Loucy (cell line): Measurements from ENCODE around the gene NRIP3.

Source experiments
- H2AFZ ChIP-seq: fragments of 200-600 bp; sonication (generic); 2 replicates; pipeline ENCODE4 v1.6.0; 2016; ENCODE audit warnings: antibody characterized with exemption, mild to moderate bottlenecking, low read length, moderate library complexity
- H3F3A ChIP-seq: fragments of 200-600 bp; 2 replicates; pipeline ENCODE4 v1.6.0; 2016; ENCODE audit warnings: antibody characterized with exemption, low read depth, mild to moderate bottlenecking
- H3K27me3 ChIP-seq: fragments of 200-600 bp; sonication (generic); 2 replicates; pipeline ENCODE4 v1.6.1; 2014; ENCODE audit warnings: low read length, mild to moderate bottlenecking; ENCODE audit not compliant: insufficient read depth, poor library complexity, severe bottlenecking
- H3K36me3 ChIP-seq: fragments of 200-600 bp; sonication (generic); 2 replicates; pipeline ENCODE4 v1.6.1; 2016; ENCODE audit warnings: low read length; ENCODE audit not compliant: insufficient read depth
- H3K4me1 ChIP-seq: fragments of 200-600 bp; sonication (generic); 2 replicates; pipeline ENCODE4 v1.5.1; 2014; ENCODE audit warnings: low read length, mild to moderate bottlenecking; ENCODE audit not compliant: insufficient read depth, poor library complexity, severe bottlenecking
- H3K4me2 ChIP-seq: fragments of 200-600 bp; sonication (generic); 2 replicates; pipeline ENCODE4 v1.6.0; 2014; ENCODE audit warnings: antibody characterized with exemption, low read length, low read depth, mild to moderate bottlenecking; ENCODE audit not compliant: poor library complexity, severe bottlenecking
- H3K4me3 ChIP-seq: fragments of 200-600 bp; sonication (generic); 2 replicates; pipeline ENCODE4 v1.5.1; 2014; ENCODE audit warnings: low read length, mild to moderate bottlenecking, mixed read lengths; ENCODE audit not compliant: poor library complexity, severe bottlenecking
- H3K79me2 ChIP-seq: fragments of 200-600 bp; sonication (generic); 2 replicates; pipeline ENCODE4 v1.6.1; 2014; ENCODE audit warnings: low read length; ENCODE audit not compliant: insufficient read depth
- H3K9ac ChIP-seq: fragments of 200-600 bp; sonication (generic); 2 replicates; pipeline ENCODE4 v1.6.0; 2014; ENCODE audit warnings: mild to moderate bottlenecking, low read depth, low read length, moderate library complexity; ENCODE audit not compliant: poor library complexity, severe bottlenecking
- H3K9me2 ChIP-seq: fragments of 200-600 bp; sonication (generic); replicated peaks from 2 replicates; pipeline ENCODE4 v1.6.1; 2016; ENCODE audit warnings: low read depth, low read length, mixed read lengths
- H3K9me3 ChIP-seq: fragments of 200-600 bp; sonication (generic); 2 replicates; pipeline ENCODE4 v1.6.1; 2014; ENCODE audit warnings: mild to moderate bottlenecking, antibody characterized with exemption, low read length, low read depth; ENCODE audit not compliant: insufficient read depth
- H4K20me1 ChIP-seq: fragments of 200-600 bp; sonication (generic); 2 replicates; pipeline ENCODE4 v1.6.0; 2014; ENCODE audit warnings: antibody characterized with exemption, low read length, mild to moderate bottlenecking; ENCODE audit not compliant: insufficient read depth, poor library complexity, severe bottlenecking
- EZH2phosphoT487 ChIP-seq: fragments of 200-600 bp; IDR thresholded peaks from 2 replicates; pipeline ENCODE4 v1.6.1; 2018; ENCODE audit warnings: antibody characterized with exemption, mild to moderate bottlenecking, moderate library complexity, borderline replicate concordance
- TF ChIP-seq, protein P1 (sequence below): fragments of 200-600 bp; sonication (generic); conservative IDR thresholded peaks from 2 replicates; pipeline ENCODE4 v1.5.1; 2014; ENCODE audit warnings: mild to moderate bottlenecking, antibody characterized with exemption, low read length

Gene NRIP3

DNA sequence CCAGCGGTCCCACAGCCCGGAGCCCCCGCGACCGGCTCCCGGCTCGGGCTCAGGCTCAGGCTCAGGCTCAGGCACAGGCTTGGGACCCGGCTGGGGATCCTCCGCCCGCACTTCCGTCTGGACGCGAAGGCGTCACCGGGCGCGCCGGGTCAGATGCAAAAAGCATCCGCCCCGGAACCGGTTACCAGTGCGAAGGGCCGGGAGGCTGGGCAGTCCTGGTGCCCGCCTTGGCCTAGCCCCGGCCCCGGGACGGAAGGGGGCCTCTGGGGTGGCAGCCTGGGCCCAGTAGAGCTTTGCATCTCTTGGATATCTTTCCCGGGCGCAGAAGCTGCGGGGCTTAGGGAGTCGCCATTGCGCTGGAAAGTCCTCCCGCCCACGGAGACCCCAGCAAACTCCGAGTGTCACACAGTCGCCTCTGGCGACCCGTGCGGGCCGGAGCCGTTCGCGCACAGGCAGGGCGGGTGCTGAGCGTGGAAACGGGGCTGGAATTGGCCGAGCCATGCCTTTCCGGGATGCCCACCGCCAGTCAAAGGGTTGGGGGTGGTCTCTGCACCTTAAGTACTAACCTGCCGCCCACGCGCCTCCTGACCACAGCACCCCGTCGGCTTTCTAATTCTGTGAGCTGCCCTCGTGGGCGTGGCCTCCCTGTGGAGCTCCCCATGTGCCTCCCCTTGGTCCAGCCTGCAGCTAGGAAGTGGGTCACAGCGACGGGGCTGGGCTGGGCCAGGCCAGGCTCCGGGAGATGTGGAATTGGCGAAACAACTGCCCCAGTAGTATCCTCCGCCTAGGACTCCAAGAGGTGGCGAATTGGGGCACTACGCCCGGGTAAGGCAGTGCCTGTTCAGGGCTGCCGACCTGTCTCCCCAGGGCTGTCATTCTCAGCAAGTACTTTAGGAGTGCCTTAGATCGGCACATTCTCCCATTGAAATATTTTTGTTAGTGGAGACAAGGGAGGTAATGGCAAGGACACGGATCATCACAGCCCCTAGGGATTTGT, 39.2 kb downstream of the NRIP3 start, which contains the start of gene TMEM9B:
Gene TMEM9B, minus strand, starts transcription at position 119 of the 997 bp plus-strand sequence. CDS start 129 bp downstream, outside the sequence.
- Histone ChIP-seq H3K9me3 (no peaks in the 10 kb centered on the region), H3K4me1 (peaks cover 30% of the 10 kb centered on the region), H3F3A (no peaks in the 10 kb centered on the region), H4K20me1 (peaks cover 17% of the 10 kb centered on the region), H3K4me3 (peak within 1 kb of the TSS; percentile 97), H3K4me2 (peak within 1 kb of the TSS; percentile 99), H3K9ac (peak within 1 kb of the TSS; percentile 89), H3K9me2 (no peaks in the 10 kb centered on the region), H3K79me2 (peaks cover 38% of the 10 kb centered on the region), H2AFZ (peak within 1 kb of the TSS; percentile 97), H3K27me3 (no peaks in the 10 kb centered on the region), H3K36me3 (no peaks in the 10 kb centered on the region)
- TF ChIP-seq, protein P1, sequence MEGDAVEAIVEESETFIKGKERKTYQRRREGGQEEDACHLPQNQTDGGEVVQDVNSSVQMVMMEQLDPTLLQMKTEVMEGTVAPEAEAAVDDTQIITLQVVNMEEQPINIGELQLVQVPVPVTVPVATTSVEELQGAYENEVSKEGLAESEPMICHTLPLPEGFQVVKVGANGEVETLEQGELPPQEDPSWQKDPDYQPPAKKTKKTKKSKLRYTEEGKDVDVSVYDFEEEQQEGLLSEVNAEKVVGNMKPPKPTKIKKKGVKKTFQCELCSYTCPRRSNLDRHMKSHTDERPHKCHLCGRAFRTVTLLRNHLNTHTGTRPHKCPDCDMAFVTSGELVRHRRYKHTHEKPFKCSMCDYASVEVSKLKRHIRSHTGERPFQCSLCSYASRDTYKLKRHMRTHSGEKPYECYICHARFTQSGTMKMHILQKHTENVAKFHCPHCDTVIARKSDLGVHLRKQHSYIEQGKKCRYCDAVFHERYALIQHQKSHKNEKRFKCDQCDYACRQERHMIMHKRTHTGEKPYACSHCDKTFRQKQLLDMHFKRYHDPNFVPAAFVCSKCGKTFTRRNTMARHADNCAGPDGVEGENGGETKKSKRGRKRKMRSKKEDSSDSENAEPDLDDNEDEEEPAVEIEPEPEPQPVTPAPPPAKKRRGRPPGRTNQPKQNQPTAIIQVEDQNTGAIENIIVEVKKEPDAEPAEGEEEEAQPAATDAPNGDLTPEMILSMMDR, result no peak
- no peak for TF ChIP-seq EZH2phosphoT487

DNA sequence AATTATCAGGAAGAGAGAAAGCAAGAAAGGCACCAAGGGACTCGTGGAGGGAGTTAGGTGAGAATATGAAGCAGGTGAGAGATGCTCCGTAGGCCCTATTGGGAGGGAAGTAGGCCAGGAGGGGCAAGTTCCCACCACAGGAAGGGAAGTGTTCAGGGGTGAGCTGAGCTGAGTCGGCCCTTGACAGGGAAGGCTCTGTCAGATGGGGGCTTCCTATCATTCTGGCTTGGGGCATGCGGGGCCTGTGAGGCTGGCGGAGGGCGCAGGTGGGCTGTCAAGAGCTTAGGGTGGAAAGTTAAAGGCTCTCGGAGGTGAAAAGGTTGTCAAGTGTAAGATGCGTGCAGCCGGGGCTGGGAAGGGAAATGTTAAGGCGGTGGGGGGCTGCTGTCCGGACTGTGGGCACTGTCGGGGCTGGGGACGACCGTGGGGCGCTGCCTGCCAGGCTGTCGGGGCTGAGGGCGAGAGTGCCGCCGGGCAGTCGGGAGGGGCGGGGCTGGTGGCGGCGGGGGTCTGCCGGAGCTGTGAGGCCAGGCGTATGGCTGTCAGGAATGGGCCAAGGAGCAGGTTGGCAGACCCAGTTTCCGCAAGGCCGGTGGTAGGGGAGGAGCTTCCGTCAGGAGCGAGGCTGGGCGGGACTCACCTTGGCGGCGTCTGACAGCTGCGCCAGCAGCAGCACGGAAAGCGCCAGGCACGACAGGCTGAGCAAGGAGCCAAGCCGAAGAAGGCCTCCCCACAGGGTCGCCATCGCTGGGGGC, 40.1 kb downstream of the NRIP3 start:
- Histone ChIP-seq H3K9me3 (no peaks in the 10 kb centered on the region), H3K79me2 (peaks cover 45% of the 10 kb centered on the region), H3K9ac (peak overlapping the region; percentile 89), H4K20me1 (peaks cover 25% of the 10 kb centered on the region), H3K9me2 (no peaks in the 10 kb centered on the region), H2AFZ (peak overlapping the region; percentile 97), H3K36me3 (0 out of 2 replicates have a peak, but pooled peaks cover 3% of the 10 kb centered on the region), H3K27me3 (no peaks in the 10 kb centered on the region), H3K4me2 (peak overlapping the region; percentile 99), H3F3A (no peaks in the 10 kb centered on the region), H3K4me3 (peak overlapping the region; percentile 97), H3K4me1 (peaks cover 30% of the 10 kb centered on the region)
- TF ChIP-seq, protein P1, result no peak
- TF ChIP-seq EZH2phosphoT487, result no peak

DNA sequence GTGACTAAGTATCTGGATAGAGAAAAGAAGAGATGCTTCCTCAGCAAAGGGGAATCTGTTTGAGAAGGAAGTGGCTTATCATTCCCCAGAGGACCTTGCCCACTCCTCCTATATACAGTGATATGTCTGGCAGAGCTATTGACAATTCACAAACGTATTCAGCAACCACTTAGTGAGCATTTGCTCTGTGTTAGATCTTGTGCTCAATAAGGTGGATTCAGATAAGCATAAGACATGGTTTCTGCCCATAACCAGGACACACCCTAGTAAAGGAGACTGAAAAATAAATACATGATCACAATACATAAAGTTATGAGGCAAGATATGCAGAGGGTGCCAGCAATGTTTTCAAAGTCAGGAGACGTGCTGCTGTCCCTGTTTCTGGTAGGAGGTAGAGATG, 41.0 kb downstream of the NRIP3 start:
- TF ChIP-seq, protein P1, result no peak
- TF ChIP-seq EZH2phosphoT487, result no peak
- H3K36me3 ChIP-seq, result 0 out of 2 replicates have a peak, but pooled peaks cover 3% of the 10 kb centered on the region
- H3K4me1 ChIP-seq, result peaks cover 30% of the 10 kb centered on the region
- peak overlapping the region; percentile 89 for H3K9ac ChIP-seq
- peaks cover 46% of the 10 kb centered on the region for H3K79me2 ChIP-seq
- H3K4me2 ChIP-seq, result peak overlapping the region; percentile 99
- no peaks in the 10 kb centered on the region for H3K9me3 ChIP-seq
- no peaks in the 10 kb centered on the region for H3K9me2 ChIP-seq
- peak overlapping the region; percentile 97 for H3K4me3 ChIP-seq
- peaks cover 26% of the 10 kb centered on the region for H4K20me1 ChIP-seq
- H2AFZ ChIP-seq, result no peak overlapping the region
- H3K27me3 ChIP-seq, result no peaks in the 10 kb centered on the region
- no peaks in the 10 kb centered on the region for H3F3A ChIP-seq
